ENCODE data around the gene S100A3.

DNA sequence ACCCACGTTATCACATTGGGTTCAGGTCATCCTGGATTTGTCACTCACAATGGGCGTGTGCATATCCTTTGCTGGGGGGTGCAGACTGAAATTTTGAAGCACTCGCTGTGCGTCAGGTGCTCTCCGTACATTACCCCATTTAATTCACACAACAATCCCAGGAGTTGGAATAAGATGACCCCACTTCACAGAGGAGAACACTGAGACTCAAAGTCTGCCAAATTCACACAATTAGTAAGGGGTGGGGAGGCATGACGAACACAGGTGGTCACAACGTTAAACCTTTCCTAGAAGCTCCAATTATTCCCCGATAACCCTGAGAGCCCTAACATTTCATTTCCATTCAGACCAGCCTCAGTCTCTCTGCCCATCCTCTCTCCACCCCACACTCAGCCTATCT, 20.4 kb upstream of the S100A3 start:
- TF ChIP-seq POLR2A (IDR thresholded peaks at IDR 0.05): no peak
- TF ChIP-seq, protein P1, sequence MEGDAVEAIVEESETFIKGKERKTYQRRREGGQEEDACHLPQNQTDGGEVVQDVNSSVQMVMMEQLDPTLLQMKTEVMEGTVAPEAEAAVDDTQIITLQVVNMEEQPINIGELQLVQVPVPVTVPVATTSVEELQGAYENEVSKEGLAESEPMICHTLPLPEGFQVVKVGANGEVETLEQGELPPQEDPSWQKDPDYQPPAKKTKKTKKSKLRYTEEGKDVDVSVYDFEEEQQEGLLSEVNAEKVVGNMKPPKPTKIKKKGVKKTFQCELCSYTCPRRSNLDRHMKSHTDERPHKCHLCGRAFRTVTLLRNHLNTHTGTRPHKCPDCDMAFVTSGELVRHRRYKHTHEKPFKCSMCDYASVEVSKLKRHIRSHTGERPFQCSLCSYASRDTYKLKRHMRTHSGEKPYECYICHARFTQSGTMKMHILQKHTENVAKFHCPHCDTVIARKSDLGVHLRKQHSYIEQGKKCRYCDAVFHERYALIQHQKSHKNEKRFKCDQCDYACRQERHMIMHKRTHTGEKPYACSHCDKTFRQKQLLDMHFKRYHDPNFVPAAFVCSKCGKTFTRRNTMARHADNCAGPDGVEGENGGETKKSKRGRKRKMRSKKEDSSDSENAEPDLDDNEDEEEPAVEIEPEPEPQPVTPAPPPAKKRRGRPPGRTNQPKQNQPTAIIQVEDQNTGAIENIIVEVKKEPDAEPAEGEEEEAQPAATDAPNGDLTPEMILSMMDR (IDR thresholded peaks at IDR 0.05): no peak
